WTC11 (cell line): ENCODE data around the gene ADORA1. TPM values are rescaled to one million over a fixed set of nuclear protein-coding genes. Genes with fewer than 3 reads are reported as not detected.

Source experiments
- ATAC-seq: fragments of 200-7000 bp; cut with Tn5 transposase; 2 replicates; pipeline ENCODE4 v1.10.0; 2021; ENCODE audit warnings: mild to moderate bottlenecking, moderate library complexity
- CTCF ChIA-PET: fragments of 300-600 bp; sonication (Branson Sonifier 250); formaldehyde crosslinking; loops from one replicate; lab custom pipeline; 2021; ENCODE audit warnings: antibody characterized with exemption; lab: Charles Lee
- POLR2A ChIA-PET: fragments of 350-600 bp; sonication (Branson Sonifier 250); formaldehyde crosslinking; loops from one replicate; lab custom pipeline; 2021; ENCODE audit warnings: antibody characterized with exemption; lab: Charles Lee
- DNase-seq: peaks from one replicate; pipeline ENCODE4 v3.0.0; 2021; ENCODE audit warnings: low spot score
- H3K27ac Mint-ChIP-seq: 2 replicates; pipeline ENCODE4 v1.8.0; 2021; ENCODE audit warnings: mixed read lengths
- H3K27me3 Mint-ChIP-seq: 2 replicates; pipeline ENCODE4 v1.8.0; 2021; ENCODE audit warnings: low read depth, mild to moderate bottlenecking, moderate library complexity, mixed read lengths
- H3K36me3 Mint-ChIP-seq: 2 replicates; pipeline ENCODE4 v1.8.0; 2021; ENCODE audit warnings: mixed read lengths
- H3K4me1 Mint-ChIP-seq: 2 replicates; pipeline ENCODE4 v1.8.0; 2022; ENCODE audit warnings: mixed read lengths
- H3K4me3 Mint-ChIP-seq: 2 replicates; pipeline ENCODE4 v1.8.0; 2021; ENCODE audit warnings: mild to moderate bottlenecking, moderate library complexity, mixed read lengths
- H3K9me3 Mint-ChIP-seq: 2 replicates; pipeline ENCODE4 v1.8.0; 2021; ENCODE audit warnings: mixed read lengths
- CREB1 ChIP-seq: sonication (generic); formaldehyde crosslinking; IDR thresholded peaks from 2 replicates; pipeline ENCODE4 v1.8.0; 2023; ENCODE audit warnings: mild to moderate bottlenecking, missing genetic modification reagents
- ESRRA ChIP-seq: sonication (generic); formaldehyde crosslinking; IDR thresholded peaks from 2 replicates; pipeline ENCODE4 v1.8.1; 2022; ENCODE audit warnings: mild to moderate bottlenecking, missing genetic modification reagents, borderline replicate concordance
- FOXP1 ChIP-seq: sonication (generic); formaldehyde crosslinking; IDR thresholded peaks from 2 replicates; pipeline ENCODE4 v1.8.0; 2022; ENCODE audit warnings: missing genetic modification reagents, mild to moderate bottlenecking, moderate library complexity, borderline replicate concordance
- IRF2 ChIP-seq: sonication (generic); formaldehyde crosslinking; IDR thresholded peaks from 2 replicates; pipeline ENCODE4 v1.8.0; 2022; ENCODE audit warnings: low read depth, missing genetic modification reagents, borderline replicate concordance
- NFATC4 ChIP-seq: fragments of 250-450 bp; sonication (Bioruptor Pico); IDR thresholded peaks from 2 replicates; pipeline ENCODE4 v1.9.0; 2021; ENCODE audit warnings: mild to moderate bottlenecking
- NFE2L1 ChIP-seq: sonication (generic); formaldehyde crosslinking; IDR thresholded peaks from 2 replicates; pipeline ENCODE4 v1.8.1; 2023; ENCODE audit warnings: missing genetic modification reagents
- NR1H2 ChIP-seq: sonication (generic); formaldehyde crosslinking; IDR thresholded peaks from 2 replicates; pipeline ENCODE4 v1.9.0; 2021; ENCODE audit warnings: mild to moderate bottlenecking, moderate library complexity, missing genetic modification reagents
- RELA ChIP-seq: sonication (generic); formaldehyde crosslinking; IDR thresholded peaks from 2 replicates; pipeline ENCODE4 v1.8.1; 2022; ENCODE audit warnings: missing genetic modification reagents, mild to moderate bottlenecking, borderline replicate concordance
- RORB ChIP-seq: fragments of 250-450 bp; sonication (Bioruptor Pico); IDR thresholded peaks from 2 replicates; pipeline ENCODE4 v1.9.0; 2021; ENCODE audit warnings: mild to moderate bottlenecking
- TEAD4 ChIP-seq: sonication (generic); formaldehyde crosslinking; IDR thresholded peaks from 2 replicates; pipeline ENCODE4 v1.8.0; 2022; ENCODE audit warnings: mild to moderate bottlenecking, missing genetic modification reagents
- ZNF121 ChIP-seq: sonication (generic); formaldehyde crosslinking; IDR thresholded peaks from 2 replicates; pipeline ENCODE4 v1.8.0; 2023; ENCODE audit warnings: missing genetic modification reagents
- ZNF396 ChIP-seq: fragments of 250-450 bp; sonication (Bioruptor Pico); IDR thresholded peaks from 2 replicates; pipeline ENCODE4 v1.8.0; 2021; ENCODE audit warnings: mild to moderate bottlenecking, moderate library complexity, borderline replicate concordance
- ZNF423 ChIP-seq: fragments of 250-450 bp; sonication (Bioruptor Pico); IDR thresholded peaks from 2 replicates; pipeline ENCODE4 v2.1.2; 2022; ENCODE audit warnings: mild to moderate bottlenecking, moderate library complexity
- total RNA-seq: library from RNA; stranded (reverse); gene quantifications from 3 replicates; pipeline ENCODE4 v1.2.3, GENCODE V29; 2021
- TF ChIP-seq, protein P1 (sequence below): sonication (generic); formaldehyde crosslinking; IDR thresholded peaks from 2 replicates; pipeline ENCODE4 v1.8.1; 2022; ENCODE audit warnings: low read depth, missing genetic modification reagents, borderline replicate concordance
- TF ChIP-seq, protein P2 (sequence below): fragments of 250-450 bp; sonication (Bioruptor Pico); IDR thresholded peaks from 2 replicates; pipeline ENCODE4 v1.9.0; 2021; ENCODE audit warnings: mild to moderate bottlenecking
- TF ChIP-seq, protein P3 (sequence below): sonication (generic); formaldehyde crosslinking; conservative IDR thresholded peaks from 2 replicates; pipeline ENCODE4 v1.8.1; 2022; ENCODE audit warnings: mild to moderate bottlenecking, missing genetic modification reagents
- TF ChIP-seq, protein P4 (sequence below): sonication (generic); formaldehyde crosslinking; IDR thresholded peaks from 2 replicates; pipeline ENCODE4 v1.8.0; 2023; ENCODE audit warnings: missing genetic modification reagents
- TF ChIP-seq, protein P5 (sequence below): sonication (generic); formaldehyde crosslinking; IDR thresholded peaks from 2 replicates; pipeline ENCODE4 v1.8.0; 2022; ENCODE audit warnings: mild to moderate bottlenecking, missing genetic modification reagents
- TF ChIP-seq, protein P6 (sequence below): sonication (generic); formaldehyde crosslinking; IDR thresholded peaks from 2 replicates; pipeline ENCODE4 v1.8.1; 2022; ENCODE audit warnings: low read depth, mild to moderate bottlenecking, moderate library complexity, missing genetic modification reagents, borderline replicate concordance
- TF ChIP-seq, protein P7 (sequence below): sonication (generic); formaldehyde crosslinking; IDR thresholded peaks from 2 replicates; pipeline ENCODE4 v1.8.1; 2023; ENCODE audit warnings: mild to moderate bottlenecking, moderate library complexity, missing genetic modification reagents
- TF ChIP-seq, protein P8 (sequence below): sonication (generic); formaldehyde crosslinking; IDR thresholded peaks from 2 replicates; pipeline ENCODE4 v1.8.0; 2022; ENCODE audit warnings: mild to moderate bottlenecking, missing genetic modification reagents
- TF ChIP-seq, protein P9 (sequence below): sonication (generic); formaldehyde crosslinking; IDR thresholded peaks from 2 replicates; pipeline ENCODE4 v1.8.0; 2022; ENCODE audit warnings: mild to moderate bottlenecking, missing genetic modification reagents

Gene ADORA1
- total RNA-seq, 1 experiment from 2014 or later = 1.8 TPM

DNA sequence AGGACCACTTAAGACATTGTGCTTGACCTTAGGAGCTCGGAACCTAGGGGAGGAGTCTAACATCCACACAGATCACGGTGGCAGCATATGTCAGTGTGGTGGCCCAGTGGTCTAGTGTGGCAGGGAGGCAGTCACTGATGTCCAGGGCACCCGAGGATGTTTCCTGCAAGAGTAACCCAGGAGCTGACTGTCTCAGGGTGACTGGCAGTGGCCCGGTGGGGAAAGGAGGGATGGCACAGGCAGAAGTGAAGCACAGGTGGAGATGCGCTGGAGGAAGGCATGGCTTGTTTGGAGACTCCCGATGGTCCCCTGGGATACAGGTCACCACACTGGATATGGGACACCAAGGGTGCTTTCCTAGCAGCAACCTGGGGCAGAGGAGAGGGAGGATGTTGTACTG is 85.6 kb downstream of the ADORA1 start:
- H3K9me3 Mint-ChIP-seq = no peaks in the 10 kb centered on the region
- H3K4me1 Mint-ChIP-seq = peaks cover 17% of the 10 kb centered on the region
- H3K27me3 Mint-ChIP-seq = peaks cover 6% of the 10 kb centered on the region
- no peaks in the 10 kb centered on the region for H3K36me3 Mint-ChIP-seq
- CTCF ChIA-PET = interaction anchor here (1.9 to 6.7 kb wide), 2 partner anchors 95 to 172 kb away, joined by 12 to 185 read pairs; no protein-coding TSS in a partner anchor
- H3K27ac Mint-ChIP-seq = no peak overlapping the region
- ATAC-seq (no peak), DNase-seq (no peak)
- no peak overlapping the region for H3K4me3 Mint-ChIP-seq
- POLR2A ChIA-PET = no interaction called here
- TF ChIP-seq ZNF396 = no peak
- no peak for TF ChIP-seq NR1H2 (CRISPR knock-in tag)
- TF ChIP-seq ESRRA (CRISPR knock-in tag) = no peak
- TF ChIP-seq, protein P1, sequence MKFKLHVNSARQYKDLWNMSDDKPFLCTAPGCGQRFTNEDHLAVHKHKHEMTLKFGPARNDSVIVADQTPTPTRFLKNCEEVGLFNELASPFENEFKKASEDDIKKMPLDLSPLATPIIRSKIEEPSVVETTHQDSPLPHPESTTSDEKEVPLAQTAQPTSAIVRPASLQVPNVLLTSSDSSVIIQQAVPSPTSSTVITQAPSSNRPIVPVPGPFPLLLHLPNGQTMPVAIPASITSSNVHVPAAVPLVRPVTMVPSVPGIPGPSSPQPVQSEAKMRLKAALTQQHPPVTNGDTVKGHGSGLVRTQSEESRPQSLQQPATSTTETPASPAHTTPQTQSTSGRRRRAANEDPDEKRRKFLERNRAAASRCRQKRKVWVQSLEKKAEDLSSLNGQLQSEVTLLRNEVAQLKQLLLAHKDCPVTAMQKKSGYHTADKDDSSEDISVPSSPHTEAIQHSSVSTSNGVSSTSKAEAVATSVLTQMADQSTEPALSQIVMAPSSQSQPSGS (CRISPR knock-in tag) = no peak
- TF ChIP-seq CREB1 = no peak
- TF ChIP-seq, protein P2, sequence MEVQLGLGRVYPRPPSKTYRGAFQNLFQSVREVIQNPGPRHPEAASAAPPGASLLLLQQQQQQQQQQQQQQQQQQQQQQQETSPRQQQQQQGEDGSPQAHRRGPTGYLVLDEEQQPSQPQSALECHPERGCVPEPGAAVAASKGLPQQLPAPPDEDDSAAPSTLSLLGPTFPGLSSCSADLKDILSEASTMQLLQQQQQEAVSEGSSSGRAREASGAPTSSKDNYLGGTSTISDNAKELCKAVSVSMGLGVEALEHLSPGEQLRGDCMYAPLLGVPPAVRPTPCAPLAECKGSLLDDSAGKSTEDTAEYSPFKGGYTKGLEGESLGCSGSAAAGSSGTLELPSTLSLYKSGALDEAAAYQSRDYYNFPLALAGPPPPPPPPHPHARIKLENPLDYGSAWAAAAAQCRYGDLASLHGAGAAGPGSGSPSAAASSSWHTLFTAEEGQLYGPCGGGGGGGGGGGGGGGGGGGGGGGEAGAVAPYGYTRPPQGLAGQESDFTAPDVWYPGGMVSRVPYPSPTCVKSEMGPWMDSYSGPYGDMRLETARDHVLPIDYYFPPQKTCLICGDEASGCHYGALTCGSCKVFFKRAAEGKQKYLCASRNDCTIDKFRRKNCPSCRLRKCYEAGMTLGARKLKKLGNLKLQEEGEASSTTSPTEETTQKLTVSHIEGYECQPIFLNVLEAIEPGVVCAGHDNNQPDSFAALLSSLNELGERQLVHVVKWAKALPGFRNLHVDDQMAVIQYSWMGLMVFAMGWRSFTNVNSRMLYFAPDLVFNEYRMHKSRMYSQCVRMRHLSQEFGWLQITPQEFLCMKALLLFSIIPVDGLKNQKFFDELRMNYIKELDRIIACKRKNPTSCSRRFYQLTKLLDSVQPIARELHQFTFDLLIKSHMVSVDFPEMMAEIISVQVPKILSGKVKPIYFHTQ (CRISPR knock-in tag) = no peak
- no peak for TF ChIP-seq RORB (CRISPR knock-in tag)
- no peak for TF ChIP-seq ZNF121 (CRISPR knock-in tag)
- TF ChIP-seq, protein P3, sequence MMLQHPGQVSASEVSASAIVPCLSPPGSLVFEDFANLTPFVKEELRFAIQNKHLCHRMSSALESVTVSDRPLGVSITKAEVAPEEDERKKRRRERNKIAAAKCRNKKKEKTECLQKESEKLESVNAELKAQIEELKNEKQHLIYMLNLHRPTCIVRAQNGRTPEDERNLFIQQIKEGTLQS = no peak
- no peak for TF ChIP-seq RELA
- TF ChIP-seq, protein P4, sequence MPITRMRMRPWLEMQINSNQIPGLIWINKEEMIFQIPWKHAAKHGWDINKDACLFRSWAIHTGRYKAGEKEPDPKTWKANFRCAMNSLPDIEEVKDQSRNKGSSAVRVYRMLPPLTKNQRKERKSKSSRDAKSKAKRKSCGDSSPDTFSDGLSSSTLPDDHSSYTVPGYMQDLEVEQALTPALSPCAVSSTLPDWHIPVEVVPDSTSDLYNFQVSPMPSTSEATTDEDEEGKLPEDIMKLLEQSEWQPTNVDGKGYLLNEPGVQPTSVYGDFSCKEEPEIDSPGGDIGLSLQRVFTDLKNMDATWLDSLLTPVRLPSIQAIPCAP (CRISPR knock-in tag) = no peak

DNA sequence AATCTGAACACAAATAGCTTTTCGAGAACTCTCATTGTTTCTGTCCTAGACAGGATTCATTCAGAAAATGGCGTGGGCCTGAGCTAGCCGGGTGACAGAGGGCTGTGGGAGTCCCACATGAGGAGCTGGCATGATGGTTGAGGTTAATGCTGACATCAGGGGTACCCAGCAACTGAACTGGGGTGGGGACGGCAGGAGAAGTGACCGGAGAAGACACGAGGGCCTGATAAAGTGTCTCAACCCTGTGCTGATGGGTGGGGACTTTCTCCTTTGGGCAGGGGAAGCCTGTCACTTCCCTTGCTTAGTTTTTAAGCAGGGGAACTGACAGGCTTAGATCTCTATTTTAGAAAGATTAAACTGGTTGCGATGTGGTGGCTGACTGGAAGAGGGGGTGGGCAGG is 87.3 kb downstream of the ADORA1 start:
- Mint-ChIP-seq H3K27me3 (peaks cover 6% of the 10 kb centered on the region), H3K36me3 (no peaks in the 10 kb centered on the region), H3K9me3 (no peaks in the 10 kb centered on the region), H3K4me3 (no peak overlapping the region), H3K27ac (no peak overlapping the region), H3K4me1 (peaks cover 17% of the 10 kb centered on the region)
- CTCF ChIA-PET = interaction anchor here (0.6 to 6.8 kb wide), 27 partner anchors 9 to 189 kb away, joined by 3 to 192 read pairs (median 14); partner anchors contain the start of genes ADORA1, MYBPH, MYOG and PPFIA4
- ATAC-seq (no peak), DNase-seq (no peak)
- POLR2A ChIA-PET = interaction anchor here (2.2 kb wide), 1 partner anchor 97 kb away, joined by 7 read pairs; no protein-coding TSS in a partner anchor
- TF ChIP-seq, protein P5, sequence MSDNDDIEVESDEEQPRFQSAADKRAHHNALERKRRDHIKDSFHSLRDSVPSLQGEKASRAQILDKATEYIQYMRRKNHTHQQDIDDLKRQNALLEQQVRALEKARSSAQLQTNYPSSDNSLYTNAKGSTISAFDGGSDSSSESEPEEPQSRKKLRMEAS (CRISPR knock-in tag) = no peak
- TF ChIP-seq, protein P6, sequence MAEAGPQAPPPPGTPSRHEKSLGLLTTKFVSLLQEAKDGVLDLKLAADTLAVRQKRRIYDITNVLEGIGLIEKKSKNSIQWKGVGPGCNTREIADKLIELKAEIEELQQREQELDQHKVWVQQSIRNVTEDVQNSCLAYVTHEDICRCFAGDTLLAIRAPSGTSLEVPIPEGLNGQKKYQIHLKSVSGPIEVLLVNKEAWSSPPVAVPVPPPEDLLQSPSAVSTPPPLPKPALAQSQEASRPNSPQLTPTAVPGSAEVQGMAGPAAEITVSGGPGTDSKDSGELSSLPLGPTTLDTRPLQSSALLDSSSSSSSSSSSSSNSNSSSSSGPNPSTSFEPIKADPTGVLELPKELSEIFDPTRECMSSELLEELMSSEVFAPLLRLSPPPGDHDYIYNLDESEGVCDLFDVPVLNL = no peak
- no peak for TF ChIP-seq ZNF423 (CRISPR knock-in tag)
- TF ChIP-seq IRF2 (CRISPR knock-in tag) = no peak
- no peak for TF ChIP-seq TEAD4
- TF ChIP-seq, protein P1 (CRISPR knock-in tag) = no peak
- no peak for TF ChIP-seq NFE2L1 (CRISPR knock-in tag)
- TF ChIP-seq, protein P7, sequence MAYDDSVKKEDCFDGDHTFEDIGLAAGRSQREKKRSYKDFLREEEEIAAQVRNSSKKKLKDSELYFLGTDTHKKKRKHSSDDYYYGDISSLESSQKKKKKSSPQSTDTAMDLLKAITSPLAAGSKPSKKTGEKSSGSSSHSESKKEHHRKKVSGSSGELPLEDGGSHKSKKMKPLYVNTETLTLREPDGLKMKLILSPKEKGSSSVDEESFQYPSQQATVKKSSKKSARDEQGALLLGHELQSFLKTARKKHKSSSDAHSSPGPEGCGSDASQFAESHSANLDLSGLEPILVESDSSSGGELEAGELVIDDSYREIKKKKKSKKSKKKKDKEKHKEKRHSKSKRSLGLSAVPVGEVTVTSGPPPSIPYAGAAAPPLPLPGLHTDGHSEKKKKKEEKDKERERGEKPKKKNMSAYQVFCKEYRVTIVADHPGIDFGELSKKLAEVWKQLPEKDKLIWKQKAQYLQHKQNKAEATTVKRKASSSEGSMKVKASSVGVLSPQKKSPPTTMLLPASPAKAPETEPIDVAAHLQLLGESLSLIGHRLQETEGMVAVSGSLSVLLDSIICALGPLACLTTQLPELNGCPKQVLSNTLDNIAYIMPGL = no peak
- no peak for TF ChIP-seq ZNF396
- TF ChIP-seq, protein P8, sequence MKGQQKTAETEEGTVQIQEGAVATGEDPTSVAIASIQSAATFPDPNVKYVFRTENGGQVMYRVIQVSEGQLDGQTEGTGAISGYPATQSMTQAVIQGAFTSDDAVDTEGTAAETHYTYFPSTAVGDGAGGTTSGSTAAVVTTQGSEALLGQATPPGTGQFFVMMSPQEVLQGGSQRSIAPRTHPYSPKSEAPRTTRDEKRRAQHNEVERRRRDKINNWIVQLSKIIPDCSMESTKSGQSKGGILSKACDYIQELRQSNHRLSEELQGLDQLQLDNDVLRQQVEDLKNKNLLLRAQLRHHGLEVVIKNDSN = no peak
- TF ChIP-seq FOXP1 (CRISPR knock-in tag) = no peak
- TF ChIP-seq, protein P9, sequence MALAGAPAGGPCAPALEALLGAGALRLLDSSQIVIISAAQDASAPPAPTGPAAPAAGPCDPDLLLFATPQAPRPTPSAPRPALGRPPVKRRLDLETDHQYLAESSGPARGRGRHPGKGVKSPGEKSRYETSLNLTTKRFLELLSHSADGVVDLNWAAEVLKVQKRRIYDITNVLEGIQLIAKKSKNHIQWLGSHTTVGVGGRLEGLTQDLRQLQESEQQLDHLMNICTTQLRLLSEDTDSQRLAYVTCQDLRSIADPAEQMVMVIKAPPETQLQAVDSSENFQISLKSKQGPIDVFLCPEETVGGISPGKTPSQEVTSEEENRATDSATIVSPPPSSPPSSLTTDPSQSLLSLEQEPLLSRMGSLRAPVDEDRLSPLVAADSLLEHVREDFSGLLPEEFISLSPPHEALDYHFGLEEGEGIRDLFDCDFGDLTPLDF (CRISPR knock-in tag) = no peak
- no peak for TF ChIP-seq NFATC4 (CRISPR knock-in tag)
